Muscle of leg (tissue), 16 donors: ENCODE data around the gene CDH6. TPM values are rescaled to one million over a fixed set of nuclear protein-coding genes. Genes with fewer than 3 reads are reported as not detected.

Experiments
- DNase-seq: peaks from one replicate; pipeline ENCODE4 v3.0.0; 2013
- H3K27ac ChIP-seq: one replicate; pipeline ENCODE4 v1.5.1; 2013; ENCODE audit warnings: mild to moderate bottlenecking, low read length, control low read depth
- H3K27me3 ChIP-seq: one replicate; pipeline ENCODE4 v1.6.1; 2013; ENCODE audit warnings: low read length; ENCODE audit not compliant: control insufficient read depth, insufficient read depth
- H3K36me3 ChIP-seq: one replicate; pipeline ENCODE4 v1.6.1; 2013; ENCODE audit warnings: low read length; ENCODE audit not compliant: control insufficient read depth, insufficient read depth
- H3K4me1 ChIP-seq: one replicate; pipeline ENCODE4 v1.6.1; 2013; ENCODE audit warnings: low read length; ENCODE audit not compliant: control insufficient read depth, insufficient read depth
- H3K4me3 ChIP-seq: one replicate; pipeline ENCODE4 v1.5.1; 2013; ENCODE audit warnings: low read length, control low read depth
- H3K9me3 ChIP-seq: replicated peaks from 2 replicates; pipeline ENCODE4 v1.6.1; 2013; ENCODE audit warnings: low read depth, low read length; ENCODE audit not compliant: control insufficient read depth
- WGBS: methylation state at CpG from one replicate; pipeline ENCODE4 v1.1.5; 2013; ENCODE audit warnings: missing lambda C conversion rate; ENCODE audit not compliant: insufficient coverage; 5-methylcytosine and 5-hydroxymethylcytosine counted together
- long read RNA-seq, 11 donors: transcript quantifications; one replicate each; lab custom pipeline, GENCODE V29; 2026
- polyA plus RNA-seq, 8 donors: library from polyadenylated mRNA; unstranded; fragments of 120-200 nt; gene quantifications; one replicate each; pipeline versions ENCODE4 v1.2.1 to v1.2.3, GENCODE V29; 2013; ENCODE audit warnings: inconsistent platforms in 1 of 8, low replicate concordance in 1 of 8; ENCODE audit not compliant: insufficient read length in 8 of 8, insufficient read depth in 1 of 8
- total RNA-seq: library from RNA; stranded (reverse); fragments of 120-200 nt; gene quantifications from one replicate; pipeline ENCODE4 v1.2.4, GENCODE V29; 2013

The CDH6 gene
- total RNA-seq, result 8.0 TPM
- 1 to 10 TPM; 2.3 to 5.4 (median 3.9) TPM for polyA plus RNA-seq
- long read RNA-seq, donor 1, result 0 reads
- long read RNA-seq, donor 2, result 0 reads
- long read RNA-seq, donor 3, result 0 reads
- long read RNA-seq, donor 4, result 0 reads
- long read RNA-seq, donor 5, full-length matches to known transcripts, result 1 of 1 reads
- long read RNA-seq, donor 5, partial matches to known transcripts, result 0 of 1 reads
- long read RNA-seq, donor 5, other reads (novel, unspliced or antisense), result 0 of 1 reads
- long read RNA-seq, donor 6, full-length matches to known transcripts, result 1 of 1 reads
- long read RNA-seq, donor 6, partial matches to known transcripts, result 0 of 1 reads
- long read RNA-seq, donor 6, other reads (novel, unspliced or antisense), result 0 of 1 reads
- long read RNA-seq, donor 7, result 0 reads
- long read RNA-seq, donor 8, result 0 reads
- long read RNA-seq, donor 9, result 0 reads
- long read RNA-seq, donor 10, partial matches to known transcripts, result 0 of 1 reads
- long read RNA-seq, donor 10, other reads (novel, unspliced or antisense), result 0 of 1 reads
- long read RNA-seq, donor 11, full-length matches to known transcripts, result 1 of 1 reads
- long read RNA-seq, donor 11, partial matches to known transcripts, result 0 of 1 reads
- long read RNA-seq, donor 11, other reads (novel, unspliced or antisense), result 0 of 1 reads

DNA sequence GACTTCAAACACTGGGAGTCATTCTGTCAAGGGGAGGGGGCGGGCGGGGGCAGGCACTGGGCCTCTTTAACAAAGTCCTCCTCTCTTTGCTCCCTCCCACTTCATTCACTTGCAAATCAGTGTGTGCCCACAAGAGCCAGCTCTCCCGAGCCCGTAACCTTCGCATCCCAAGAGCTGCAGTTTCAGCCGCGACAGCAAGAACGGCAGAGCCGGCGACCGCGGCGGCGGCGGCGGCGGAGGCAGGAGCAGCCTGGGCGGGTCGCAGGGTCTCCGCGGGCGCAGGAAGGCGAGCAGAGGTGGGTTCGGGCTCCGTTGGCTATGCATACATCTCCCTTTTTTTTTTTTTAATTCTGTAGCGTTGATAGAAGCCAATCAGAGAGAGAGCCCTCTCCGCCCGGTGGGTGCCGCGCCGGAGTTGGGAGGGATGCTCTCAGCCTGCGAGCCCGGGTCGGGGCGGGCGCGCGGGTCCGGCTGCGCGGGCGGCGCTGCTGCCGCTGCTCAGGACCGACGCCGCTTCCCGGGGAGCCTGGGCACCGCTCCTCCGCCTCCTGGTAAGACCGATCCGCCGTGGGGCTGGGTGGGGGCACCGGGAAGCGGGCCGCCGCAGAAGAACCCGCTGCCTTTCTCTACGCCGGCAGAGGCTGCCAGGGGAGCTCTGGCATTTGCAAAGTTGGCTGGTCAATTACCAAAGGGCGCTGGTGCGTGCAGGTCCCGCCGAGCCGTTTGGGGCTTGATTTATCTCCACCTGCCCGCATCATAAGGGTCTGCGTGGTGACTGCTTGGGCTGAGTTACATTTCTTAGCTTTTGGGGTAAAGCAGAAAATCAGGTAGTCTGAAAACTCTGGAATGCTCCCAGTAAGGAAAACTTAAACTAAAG is at the start of gene CDH6:
Gene CDH6 (plus strand): TSS at position 96 of the 877 bp plus-strand sequence. CDS start 73,788 bp downstream, outside the sequence.
- Histone ChIP-seq H3K36me3 (no peaks in the 10 kb centered on the region), H3K9me3 (no peaks in the 10 kb centered on the region), H3K27ac (no peak within 1 kb of the TSS), H3K27me3 (peaks cover 36% of the 10 kb centered on the region), H3K4me3 (peak within 1 kb of the TSS; percentile 36), H3K4me1 (peaks cover 10% of the 10 kb centered on the region)
- peak; percentile 21 for DNase-seq
- WGBS, result under 1% methylated on average over 61 of the region's 67 CpGs

DNA sequence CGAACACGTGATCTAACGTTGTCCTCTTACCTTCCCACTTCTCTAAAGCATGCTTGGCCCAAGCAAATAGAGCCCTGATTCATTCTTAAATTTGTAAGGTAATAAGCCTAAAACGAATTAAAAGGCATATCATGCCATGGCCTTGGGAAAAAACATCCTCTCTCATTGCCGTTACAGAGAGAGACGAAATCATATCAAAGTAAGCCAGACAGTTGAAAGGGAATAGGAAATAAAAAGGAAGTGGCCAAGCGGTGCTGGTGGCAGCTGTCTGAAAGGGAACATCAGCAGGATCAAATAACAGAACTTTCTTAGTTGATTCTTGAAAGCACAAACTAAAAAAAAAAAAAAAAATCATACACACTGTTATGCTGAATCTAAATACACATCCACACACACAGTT is 49.1 kb upstream of the CDH6 start:
- no peak for DNase-seq
- no peaks in the 10 kb centered on the region for H3K9me3 ChIP-seq
- H3K27me3 ChIP-seq, result no peaks in the 10 kb centered on the region
- no peaks in the 10 kb centered on the region for H3K36me3 ChIP-seq
- no peaks in the 10 kb centered on the region for H3K4me1 ChIP-seq
- no peak overlapping the region for H3K27ac ChIP-seq
- H3K4me3 ChIP-seq, result no peak overlapping the region
- WGBS, result no CpG with 5 or more reads among the region's 7 CpGs

GRCh38 chr5:31148959-31149475 is 44.5 kb upstream of the CDH6 start:
- Histone ChIP-seq H3K27me3 (no peaks in the 10 kb centered on the region), H3K4me3 (no peak overlapping the region), H3K4me1 (no peaks in the 10 kb centered on the region), H3K27ac (no peak overlapping the region), H3K36me3 (no peaks in the 10 kb centered on the region), H3K9me3 (no peaks in the 10 kb centered on the region)
- no CpG with 5 or more reads among the region's 2 CpGs for whole genome bisulfite sequencing
- DNase-seq, result no peak

DNA sequence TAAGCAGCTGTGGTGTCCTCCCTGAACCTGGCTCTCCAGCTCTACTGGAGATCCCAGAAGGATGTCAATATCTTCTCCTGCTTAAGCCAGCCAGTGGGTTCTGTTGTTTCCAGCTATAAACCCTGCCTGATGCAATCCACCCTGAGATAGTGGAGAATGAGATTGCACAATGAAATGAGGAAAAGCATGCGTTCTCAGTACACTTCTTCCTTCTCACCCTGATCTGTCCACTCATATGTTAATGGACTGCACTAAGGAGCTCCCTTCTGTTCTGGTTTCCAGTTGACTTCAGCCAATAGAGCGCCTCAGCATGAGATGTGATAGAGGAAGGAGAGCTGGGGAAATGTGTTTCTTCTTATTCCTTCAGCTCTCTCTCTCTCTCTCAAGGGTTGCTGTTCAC is 40.0 kb upstream of the CDH6 start:
- Histone ChIP-seq H3K4me3 (no peak overlapping the region), H3K9me3 (no peaks in the 10 kb centered on the region), H3K27ac (no peak overlapping the region), H3K36me3 (no peaks in the 10 kb centered on the region), H3K4me1 (no peaks in the 10 kb centered on the region), H3K27me3 (no peaks in the 10 kb centered on the region)
- DNase-seq, result no peak
- no CpG with 5 or more reads among the region's 2 CpGs for WGBS

- Histone ChIP-seq H3K36me3 (no peaks in the 10 kb centered on the region), H3K9me3 (no peaks in the 10 kb centered on the region), H3K4me1 (no peaks in the 10 kb centered on the region), H3K27me3 (no peaks in the 10 kb centered on the region), H3K27ac (no peak overlapping the region), H3K4me3 (no peak overlapping the region)
- no peak for DNase-seq
- no CpG with 5 or more reads among the region's 3 CpGs for WGBS
Observed at GRCh38 chr5:31156631-31157160, 36.8 kb upstream of the CDH6 start.

DNA sequence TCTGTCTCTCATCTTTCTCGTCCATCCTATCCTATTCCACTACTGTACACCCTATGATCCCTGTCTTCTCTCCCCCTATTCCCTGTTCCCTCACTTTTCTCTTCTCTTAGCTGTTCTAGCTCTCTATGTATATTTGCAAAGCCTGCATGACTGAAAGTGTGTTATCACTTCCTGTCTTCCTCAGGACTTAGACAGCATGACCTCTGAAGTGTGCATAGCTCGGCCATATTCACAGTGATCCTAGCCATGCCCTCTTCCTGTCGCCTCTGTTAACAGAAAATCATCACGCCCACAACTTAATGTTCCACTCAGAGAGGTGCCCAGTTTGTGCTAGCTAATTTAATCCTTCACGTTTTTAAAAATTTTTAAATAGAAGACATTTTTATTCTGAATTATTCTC is 35.8 kb upstream of the CDH6 start:
- DNase-seq, result no peak
- no peaks in the 10 kb centered on the region for H3K4me1 ChIP-seq
- H3K27ac ChIP-seq, result no peak overlapping the region
- no peaks in the 10 kb centered on the region for H3K9me3 ChIP-seq
- 63% methylated on average over 1 of the region's 5 CpGs for WGBS
- H3K4me3 ChIP-seq, result no peak overlapping the region
- no peaks in the 10 kb centered on the region for H3K27me3 ChIP-seq
- H3K36me3 ChIP-seq, result no peaks in the 10 kb centered on the region

- Histone ChIP-seq H3K4me3 (no peak overlapping the region), H3K36me3 (no peaks in the 10 kb centered on the region), H3K4me1 (no peaks in the 10 kb centered on the region), H3K27me3 (no peaks in the 10 kb centered on the region), H3K9me3 (no peaks in the 10 kb centered on the region), H3K27ac (no peak overlapping the region)
- WGBS, result 30% methylated on average over 1 of the region's 1 CpG
- DNase-seq, result no peak
Observed at GRCh38 chr5:31158686-31159085, 34.8 kb upstream of the CDH6 start.

DNA sequence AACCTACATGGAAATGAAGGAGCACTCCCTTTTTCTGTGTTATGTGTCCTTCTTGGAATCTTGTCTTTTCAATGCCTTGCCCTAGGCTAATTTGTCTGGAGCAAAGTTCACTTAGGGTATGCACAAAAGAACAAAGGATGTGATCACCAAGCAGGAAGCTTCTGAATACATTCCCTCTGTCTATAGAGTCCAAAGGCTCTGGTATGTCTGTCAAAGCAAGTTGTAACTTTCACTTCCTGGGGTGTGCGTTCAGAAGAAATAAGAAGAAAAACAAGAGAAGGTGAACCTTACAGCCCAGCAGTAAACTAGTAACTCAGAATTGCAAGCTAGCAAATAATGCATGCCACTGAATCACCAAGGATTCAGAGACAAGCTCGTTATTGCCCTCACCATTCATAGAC is 31.7 kb upstream of the CDH6 start:
- no peak for DNase-seq
- Histone ChIP-seq H3K27ac (no peak overlapping the region), H3K4me3 (no peak overlapping the region), H3K36me3 (no peaks in the 10 kb centered on the region), H3K27me3 (no peaks in the 10 kb centered on the region), H3K4me1 (no peaks in the 10 kb centered on the region), H3K9me3 (no peaks in the 10 kb centered on the region)
- 69% methylated on average over 1 of the region's 2 CpGs for WGBS

- no peaks in the 10 kb centered on the region for H3K9me3 ChIP-seq
- WGBS, result no CpG with 5 or more reads among the region's 2 CpGs
- no peaks in the 10 kb centered on the region for H3K4me1 ChIP-seq
- no peaks in the 10 kb centered on the region for H3K36me3 ChIP-seq
- H3K27me3 ChIP-seq, result no peaks in the 10 kb centered on the region
- no peak for DNase-seq
- no peak overlapping the region for H3K4me3 ChIP-seq
- H3K27ac ChIP-seq, result no peak overlapping the region
Observed at GRCh38 chr5:31165729-31166128, 27.8 kb upstream of the CDH6 start.
